22Rv1 (cell line): ENCODE measurements around the gene ZNF681.

ENCODE experiments used
- CTCF ChIP-seq: fragments of 450-650 bp; IDR thresholded peaks from 2 replicates; pipeline ENCODE4 v1.5.1; 2017; ENCODE audit warnings: mild to moderate bottlenecking
- ZFX ChIP-seq: fragments of 450-650 bp; IDR thresholded peaks from 2 replicates; pipeline ENCODE4 v1.6.1; 2017; ENCODE audit warnings: antibody characterized with exemption, borderline replicate concordance

GRCh38 chr19:23772675-23773063 is 14.0 kb upstream of the ZNF681 start:
- TF ChIP-seq CTCF, result no peak
- no peak for TF ChIP-seq ZFX
